Endothelial cell of umbilical vein (primary cell): ENCODE measurements around the gene KCNQ2. TPM values are rescaled to one million over a fixed set of nuclear protein-coding genes. Genes with fewer than 3 reads are reported as not detected.

Experiments
- BruUV-seq: library from RNA; stranded (reverse); fragments of 400-500 nt; replicated peaks from 2 replicates; lab custom pipeline; 2021; lab: Mats Ljungman, UMichigan
- CTCF ChIA-PET: fragments of 300-600, 350-600 bp; sonication (Branson Sonifier 250); formaldehyde crosslinking; loops from one replicate; lab custom pipeline; 2021; ENCODE audit warnings: antibody characterized with exemption, inconsistent platforms; lab: Charles Lee
- POLR2A ChIA-PET: fragments of 300-600, 350-600 bp; sonication (Branson Sonifier 250); formaldehyde crosslinking; loops from one replicate; lab custom pipeline; 2021; ENCODE audit warnings: antibody characterized with exemption, inconsistent platforms; lab: Charles Lee
- DNase-seq: peaks from one replicate; pipeline ENCODE4 v3.0.0-alpha.2; 2011; ENCODE audit warnings: low read depth, low spot score
- FAIRE-seq: peaks from 2 replicates; lab custom pipeline; 2011; peaks lifted over from hg19 to GRCh38; lab: Jason Lieb, UNC
- H2AFZ ChIP-seq: 2 replicates; pipeline ENCODE4 v1.6.0; 2012; ENCODE audit warnings: low read depth, low read length, control low read depth, inconsistent platforms
- H3K27ac ChIP-seq: 2 replicates; pipeline ENCODE4 v1.5.1; 2011; ENCODE audit warnings: low read depth, mild to moderate bottlenecking, control low read depth, low read length, moderate library complexity; ENCODE audit not compliant: insufficient read depth
- H3K27me3 ChIP-seq, 2 experiments: 2 replicates each; pipeline versions ENCODE4 v1.6.0 to v1.6.1; 2011; ENCODE audit warnings: low read length in 2 of 2, mixed read lengths in 1 of 2; ENCODE audit not compliant: control insufficient read depth in 2 of 2, insufficient read depth in 2 of 2
- H3K36me3 ChIP-seq, 2 experiments: 2 replicates in 1 of 2; 3 replicates in 1 of 2; pipeline ENCODE4 v1.5.1; 2011; ENCODE audit warnings: low read length in 2 of 2, mild to moderate bottlenecking in 1 of 2, moderate library complexity in 1 of 2; ENCODE audit not compliant: control insufficient read depth in 2 of 2, insufficient read depth in 2 of 2; ENCODE audit errors: extremely low read depth in 1 of 2
- H3K4me1 ChIP-seq: 3 replicates; pipeline ENCODE4 v1.5.1; 2011; ENCODE audit warnings: mild to moderate bottlenecking, low read length; ENCODE audit not compliant: control insufficient read depth, insufficient read depth; ENCODE audit errors: extremely low read depth
- H3K4me2 ChIP-seq: 2 replicates; pipeline ENCODE4 v1.6.1; 2011; ENCODE audit warnings: low read length, control low read depth, mixed read lengths; ENCODE audit not compliant: insufficient read depth
- H3K4me3 ChIP-seq, 3 experiments: fragments of 200-600 bp in 1 of 3; sonication (generic), shearing (Covaris generic) in 1 of 3; replicated peaks in 1 of 3; 2 replicates each; pipeline ENCODE4 v1.5.1; 2011 to 2016; ENCODE audit warnings: control low read depth in 3 of 3, low read length in 3 of 3, mild to moderate bottlenecking in 2 of 3, inconsistent platforms in 1 of 3, low read depth in 1 of 3, moderate library complexity in 1 of 3; ENCODE audit not compliant: insufficient read depth in 1 of 3
- H3K79me2 ChIP-seq: 2 replicates; pipeline ENCODE4 v1.6.0; 2012; ENCODE audit warnings: low read length, inconsistent platforms; ENCODE audit not compliant: control insufficient read depth, insufficient read depth
- H3K9ac ChIP-seq: replicated peaks from 2 replicates; pipeline ENCODE3; 2011; ENCODE audit warnings: low read length, control low read depth; ENCODE audit not compliant: insufficient read depth; ENCODE audit errors: extremely low read depth
- H3K9me1 ChIP-seq: replicated peaks from 3 replicates; pipeline ENCODE4 v1.6.0; 2011; ENCODE audit warnings: mild to moderate bottlenecking, low read length; ENCODE audit not compliant: control insufficient read depth, insufficient read depth; ENCODE audit errors: extremely low read depth
- H3K9me3 ChIP-seq: replicated peaks from 2 replicates; pipeline ENCODE4 v1.5.1; 2012; ENCODE audit warnings: low read length, inconsistent platforms; ENCODE audit not compliant: control insufficient read depth, insufficient read depth
- H4K20me1 ChIP-seq: replicated peaks from 2 replicates; pipeline ENCODE3; 2011; ENCODE audit warnings: mild to moderate bottlenecking, low read length; ENCODE audit not compliant: control insufficient read depth, insufficient read depth; ENCODE audit errors: extremely low read depth
- CTCF ChIP-seq, 2 donors: IDR thresholded peaks; 1 replicate in 1 of 2; 2 replicates in 1 of 2; pipeline ENCODE4 v1.5.1; 2011; ENCODE audit warnings: low read length in 2 of 2, mild to moderate bottlenecking in 2 of 2, moderate library complexity in 2 of 2, control low read depth in 1 of 2, inconsistent platforms in 1 of 2, low read depth in 1 of 2; ENCODE audit not compliant: insufficient read depth in 1 of 2; ENCODE audit errors: extremely low read depth in 1 of 2
- FOS ChIP-seq: IDR thresholded peaks from 2 replicates; pipeline ENCODE4 v1.6.1; 2011; ENCODE audit warnings: mild to moderate bottlenecking, low read length, moderate library complexity, borderline replicate concordance; ENCODE audit not compliant: insufficient read depth
- GATA2 ChIP-seq: IDR thresholded peaks from 2 replicates; pipeline ENCODE4 v1.7.0; 2011; ENCODE audit warnings: low read depth, mild to moderate bottlenecking, moderate library complexity, mixed read lengths, low read length; ENCODE audit not compliant: insufficient read length, insufficient read depth
- JUN ChIP-seq: IDR thresholded peaks from 2 replicates; pipeline ENCODE4 v1.6.1; 2011; ENCODE audit warnings: borderline replicate concordance, low read depth; ENCODE audit not compliant: insufficient read length, insufficient read depth
- MAX ChIP-seq: IDR thresholded peaks from 2 replicates; pipeline ENCODE4 v1.6.1; 2011; ENCODE audit not compliant: insufficient read depth, insufficient read length
- POLR2A ChIP-seq: IDR thresholded peaks from 2 replicates; pipeline ENCODE4 v1.6.1; 2012; ENCODE audit warnings: low read depth, mild to moderate bottlenecking, control low read depth, low read length
- POLR2AphosphoS5 ChIP-seq: IDR thresholded peaks from 2 replicates; pipeline ENCODE4 v1.6.1; 2012; ENCODE audit warnings: low read depth, mild to moderate bottlenecking, control low read depth, low read length, moderate library complexity; ENCODE audit not compliant: insufficient read depth
- dilution Hi-C: fragments of 300-500 bp; cut with MboI; formaldehyde crosslinking; loops from one replicate; pipeline ENCODE4 v1.15.0; 2019; ENCODE audit warnings: low sequenced_read_pairs; ENCODE audit not compliant: extremely low pct_ligation_motif_present
- intact Hi-C: fragments of 100-400 bp; cut with micrococcal nuclease; formaldehyde crosslinking; loops from one replicate; pipeline ENCODE4 v1.10.0; 2022
- polyA plus RNA-seq, 4 experiments: library from polyadenylated mRNA; depleted of rRNA in 3 of 4; stranded (reverse) in 3 of 4; unstranded in 1 of 4; fragments of >200 nt; gene quantifications; 2 replicates each; pipeline versions ENCODE4 v1.2.1 to v1.2.3, GENCODE V29; 2011 to 2012; ENCODE audit warnings: missing spikeins in 1 of 4
- total RNA-seq: library from RNA; stranded (reverse); gene quantifications from 2 replicates; pipeline ENCODE4 v1.2.3, GENCODE V29; 2021

Gene KCNQ2
- total and polyA plus RNA-seq, 2 donors (not counting 3 experiments of a cell fraction or from before 2014, with no cell fraction given), result not detected

GRCh38 chr20:63413323-63413722 lies 59.1 kb downstream of the KCNQ2 start:
- TF ChIP-seq POLR2AphosphoS5 (no peak), MAX (no peak), JUN (no peak), POLR2A (no peak), CTCF (IDR thresholded peaks at IDR 0.05; ENCODE audit: extremely low read depth in 1 of 2, insufficient read depth in 1 of 2, low read depth in 1 of 2, low read length in 2 of 2) (no peak), GATA2 (no peak), FOS (no peak)
- H3K27ac ChIP-seq, result no peak overlapping the region
- H3K9me3 ChIP-seq, result no peaks in the 10 kb centered on the region
- intact Hi-C loops, result no loop called here
- H3K4me3 ChIP-seq, result no peak overlapping the region
- H3K9me1 ChIP-seq, result no peaks in the 10 kb centered on the region
- H4K20me1 ChIP-seq, result no peaks in the 10 kb centered on the region
- no peaks in the 10 kb centered on the region for H3K36me3 ChIP-seq
- ChIA-PET POLR2A (no interaction called here), CTCF (no interaction called here)
- no peak overlapping the region for H2AFZ ChIP-seq
- H3K4me1 ChIP-seq, result no peaks in the 10 kb centered on the region
- dilution Hi-C loops, result no loop called here
- H3K9ac ChIP-seq, result no peak overlapping the region
- no peak for FAIRE-seq
- H3K79me2 ChIP-seq, result no peaks in the 10 kb centered on the region
- H3K27me3 ChIP-seq, result no peaks in the 10 kb centered on the region
- no peak for DNase-seq
- H3K4me2 ChIP-seq, result no peak overlapping the region
- no TSS peak for BruUV-seq
